ENCODE measurements around the gene PHAX.
"Not testable (repeated sequence)": the region's sequence is repeated elsewhere in the genome, so short reads cannot be mapped to it uniquely, and the experiment has no call there.

The PHAX gene

DNA sequence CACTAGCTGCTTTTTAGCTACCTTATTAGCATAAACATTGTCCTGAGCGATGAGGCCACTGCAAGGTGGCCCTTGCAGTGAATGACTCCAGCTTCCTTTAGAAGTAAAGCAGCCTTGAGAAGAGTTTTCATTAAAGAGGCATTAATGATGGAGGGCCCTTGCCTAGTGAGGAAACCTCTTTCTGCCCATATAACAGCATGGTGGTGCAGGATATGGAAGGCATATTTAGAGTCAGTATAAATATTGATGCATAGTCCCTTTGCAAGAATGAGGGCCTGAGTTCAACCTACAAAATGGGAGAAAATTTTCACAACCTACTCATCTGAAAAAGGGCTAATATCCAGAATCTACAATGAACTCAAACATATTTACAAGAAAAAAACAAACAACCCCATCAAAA lies 69.4 kb downstream of the PHAX start:
- not testable (repeated sequence) for DNase-seq

DNA sequence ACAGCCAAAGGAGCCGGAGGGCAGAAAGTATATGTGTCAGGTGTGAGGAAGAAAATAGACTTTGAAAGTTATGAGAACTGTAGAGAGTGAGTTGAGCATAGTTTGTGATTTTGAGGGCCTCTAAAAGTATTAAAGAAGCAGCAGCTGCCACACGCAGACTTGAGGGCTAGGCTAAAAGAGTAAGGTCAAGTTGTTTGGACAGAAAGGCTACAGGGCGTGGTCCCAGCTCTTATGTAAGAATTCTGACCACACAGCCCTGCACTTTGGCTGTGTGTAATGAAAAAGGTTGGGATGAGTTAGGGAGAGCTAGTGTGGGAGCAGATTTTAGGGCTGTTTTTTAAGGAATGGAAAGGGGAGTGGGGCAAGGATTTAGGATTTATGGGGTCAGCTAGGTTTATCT lies 70.9 kb downstream of the PHAX start:
- DNase-seq, result not testable (repeated sequence)

DNA sequence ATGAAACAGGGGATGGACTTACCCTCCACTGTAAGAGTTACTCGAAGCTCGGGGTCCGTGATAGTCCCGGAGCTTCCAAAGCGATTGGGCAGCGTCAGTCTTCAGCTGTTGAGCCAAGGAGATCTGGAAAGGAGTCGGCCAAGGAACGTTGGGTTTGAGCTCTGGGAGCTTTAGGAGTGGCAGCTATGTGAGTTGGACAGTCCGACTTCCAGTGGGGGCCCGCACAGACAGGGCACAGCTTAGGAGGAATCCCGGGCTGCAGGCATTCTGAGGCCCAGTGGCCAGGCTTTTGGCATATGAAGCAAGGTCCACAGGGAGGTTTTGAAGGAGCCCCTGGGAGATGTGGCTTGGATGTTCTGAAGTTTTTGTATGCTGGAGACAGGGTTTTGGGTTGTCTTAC lies 72.7 kb downstream of the PHAX start:
- DNase-seq, result no peak

DNA sequence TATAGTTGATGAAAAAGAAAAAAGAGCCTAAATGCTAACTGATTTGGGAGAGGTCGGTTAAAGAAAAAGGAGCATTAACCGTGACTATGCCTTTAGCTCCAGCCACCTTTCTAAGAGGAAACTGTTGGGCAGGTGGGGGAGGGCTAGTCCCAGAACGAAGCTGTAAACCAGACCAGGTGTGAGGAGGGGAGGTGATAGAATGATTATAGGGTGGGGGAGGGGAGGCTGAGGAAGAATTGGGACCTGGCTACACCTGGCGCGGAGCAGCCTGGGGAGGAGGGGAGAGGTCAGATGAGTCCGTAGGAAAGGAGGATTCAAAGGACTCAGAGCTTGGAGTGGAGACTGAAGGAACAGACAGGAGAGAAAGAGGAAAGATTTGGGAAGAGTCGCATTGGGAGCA lies 73.4 kb downstream of the PHAX start:
- no peak for DNase-seq

DNA sequence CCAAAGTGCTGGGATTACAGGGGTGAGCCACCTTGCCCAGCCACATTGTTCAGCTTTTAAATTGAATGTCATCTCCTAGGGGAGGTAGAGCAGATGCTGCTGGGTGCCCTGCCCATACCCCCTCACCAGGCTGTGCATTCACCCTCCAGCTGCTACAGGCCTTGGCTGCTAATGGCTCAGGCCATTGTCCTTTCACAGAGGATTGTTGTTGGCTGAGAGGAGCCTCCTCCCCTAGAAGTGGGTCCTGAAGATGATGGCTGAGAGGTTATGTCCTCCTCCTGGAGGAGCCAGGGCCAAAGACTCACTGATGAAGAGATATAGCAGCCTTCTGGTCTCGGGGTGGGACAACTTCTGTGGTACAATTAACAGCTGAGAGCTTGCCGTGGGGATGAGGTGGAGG lies 74.6 kb downstream of the PHAX start:
- DNase-seq, result no peak

DNA sequence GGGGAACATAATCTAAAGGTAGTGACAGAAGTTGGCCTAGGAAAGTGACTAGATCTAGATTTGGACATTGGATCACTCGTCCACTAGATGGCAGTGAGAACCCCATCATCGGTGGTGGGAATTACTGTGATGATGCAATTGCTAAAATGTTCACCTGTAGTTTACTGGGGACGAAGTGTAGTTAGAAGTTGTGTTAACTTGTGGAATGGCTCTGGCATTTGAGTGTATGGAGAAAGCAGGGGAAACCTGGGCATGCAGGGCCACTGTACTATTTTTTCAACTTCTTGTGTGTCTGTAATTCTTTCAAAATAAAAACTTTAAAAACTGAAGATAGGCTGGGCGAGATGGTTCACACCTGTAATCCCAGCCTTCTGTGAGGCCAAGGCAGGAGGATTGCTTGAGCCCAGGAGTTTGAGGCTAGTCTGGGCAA lies 75.5 kb downstream of the PHAX start:
- no peak for DNase-seq
